SHP77 treated with DMSO at 0.1 percent for 48 hours (cell line): ENCODE results near the gene SIN3B.

Experiments
- DNase-seq: peaks from one replicate; lab custom pipeline; 2025; lab: John Stamatoyannopoulos, UW

SIN3B gene

DNA sequence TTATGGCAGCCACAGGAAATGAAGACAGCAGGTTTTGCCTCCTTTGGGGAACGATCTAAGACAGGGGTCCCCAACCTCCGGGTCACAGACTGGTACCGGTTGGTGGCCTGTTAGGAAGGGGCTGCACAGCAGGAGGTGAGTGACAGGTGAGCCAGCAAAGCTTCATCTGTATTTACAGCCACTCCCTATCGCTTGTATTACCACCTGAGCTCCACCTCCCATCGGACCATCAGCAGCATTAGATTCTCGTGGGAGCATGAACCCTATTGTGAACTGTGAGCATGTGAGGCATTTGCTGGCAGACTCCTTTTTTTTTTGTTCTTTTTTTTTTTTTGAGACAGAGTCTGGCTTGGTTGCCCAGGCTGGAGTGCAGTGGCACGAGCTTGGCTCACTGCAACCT lies 81.8 kb downstream of the SIN3B start:
- no peak for DNase-seq

- no peak for DNase-seq
These were observed 83.6 kb downstream of the SIN3B start for GRCh38 chr19:16912780-16913179.

DNA sequence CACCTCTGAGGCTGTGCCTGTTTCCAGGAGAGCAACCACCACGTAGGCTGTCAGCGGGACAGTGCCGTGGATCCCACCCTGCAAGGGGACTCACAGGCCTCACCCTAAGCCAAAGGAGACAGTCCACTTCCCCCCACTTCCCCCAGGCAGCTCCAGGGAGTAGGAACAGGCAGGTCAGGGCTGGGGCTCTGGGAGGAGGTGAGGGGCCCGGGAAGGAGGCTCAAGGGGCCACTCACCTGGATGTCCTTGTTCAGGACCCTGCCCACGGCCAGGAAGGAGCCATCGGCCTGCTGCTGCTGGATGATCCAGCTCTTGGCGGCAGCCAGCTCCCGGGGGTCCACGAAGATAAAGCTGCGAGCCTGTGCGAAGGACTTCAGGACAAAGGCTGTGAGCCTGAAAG lies 85.2 kb downstream of the SIN3B start:
- no peak for DNase-seq

- DNase-seq = no peak
These were observed 85.9 kb downstream of the SIN3B start for GRCh38 chr19:16915135-16915534.

GRCh38 chr19:16915734-16916133 lies 86.5 kb downstream of the SIN3B start:
- no peak for DNase-seq

- DNase-seq = no peak
These were observed 88.2 kb downstream of the SIN3B start for GRCh38 chr19:16917401-16917800.

DNA sequence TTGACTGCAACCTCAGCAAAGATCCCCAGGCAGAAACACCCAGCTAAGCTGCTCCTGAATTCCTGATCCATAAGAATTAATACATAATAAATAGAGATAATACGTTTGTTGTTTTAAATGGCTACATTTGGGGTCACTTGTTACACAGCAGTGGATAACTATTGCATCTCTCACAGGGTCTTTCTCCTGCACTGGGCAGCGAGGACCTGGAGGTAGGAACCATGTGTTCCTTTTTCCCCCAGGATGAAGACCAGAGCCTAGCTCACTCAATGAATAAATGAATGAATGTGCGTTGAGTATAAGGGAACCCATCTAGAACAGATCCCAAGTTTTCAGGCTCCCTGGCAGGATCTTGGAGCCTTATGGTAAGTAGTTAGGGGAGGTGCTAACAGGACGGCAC lies 90.3 kb downstream of the SIN3B start:
- no peak for DNase-seq

DNA sequence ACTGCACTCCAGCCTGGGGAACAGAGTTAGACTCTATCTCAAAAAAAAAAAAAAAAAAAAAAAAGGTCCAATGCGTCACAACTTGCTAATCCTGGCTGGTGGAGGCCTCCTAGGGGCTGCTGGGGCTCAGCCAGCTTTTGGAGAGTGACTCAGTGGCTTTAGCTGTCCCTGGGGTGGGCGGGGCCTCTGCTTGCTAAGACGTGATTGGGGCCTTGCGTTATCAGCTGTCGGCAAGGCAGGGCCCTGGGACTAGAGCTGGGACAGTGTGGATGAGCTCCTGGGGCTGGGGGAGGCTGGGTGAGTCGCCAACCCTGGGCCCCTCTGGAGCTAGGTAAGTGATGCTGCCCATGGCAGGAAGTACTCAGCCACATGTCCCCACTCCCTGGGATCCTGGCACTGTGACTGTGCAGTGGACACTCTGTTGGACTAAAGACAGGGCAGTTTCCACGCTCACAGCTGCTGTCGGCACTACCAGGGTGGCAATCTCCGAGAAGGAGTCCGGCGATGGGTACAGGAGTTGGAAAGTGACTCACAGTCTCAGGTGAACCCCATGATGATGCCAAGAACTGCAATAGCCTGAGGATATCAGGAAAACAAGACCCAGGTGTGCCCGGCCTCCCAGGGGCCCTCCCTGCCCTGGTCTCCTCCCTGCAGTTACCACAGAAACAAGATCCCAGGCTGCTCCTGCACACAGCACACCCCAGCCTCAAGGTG lies 91.8 kb downstream of the SIN3B start:
- no peak for DNase-seq

DNA sequence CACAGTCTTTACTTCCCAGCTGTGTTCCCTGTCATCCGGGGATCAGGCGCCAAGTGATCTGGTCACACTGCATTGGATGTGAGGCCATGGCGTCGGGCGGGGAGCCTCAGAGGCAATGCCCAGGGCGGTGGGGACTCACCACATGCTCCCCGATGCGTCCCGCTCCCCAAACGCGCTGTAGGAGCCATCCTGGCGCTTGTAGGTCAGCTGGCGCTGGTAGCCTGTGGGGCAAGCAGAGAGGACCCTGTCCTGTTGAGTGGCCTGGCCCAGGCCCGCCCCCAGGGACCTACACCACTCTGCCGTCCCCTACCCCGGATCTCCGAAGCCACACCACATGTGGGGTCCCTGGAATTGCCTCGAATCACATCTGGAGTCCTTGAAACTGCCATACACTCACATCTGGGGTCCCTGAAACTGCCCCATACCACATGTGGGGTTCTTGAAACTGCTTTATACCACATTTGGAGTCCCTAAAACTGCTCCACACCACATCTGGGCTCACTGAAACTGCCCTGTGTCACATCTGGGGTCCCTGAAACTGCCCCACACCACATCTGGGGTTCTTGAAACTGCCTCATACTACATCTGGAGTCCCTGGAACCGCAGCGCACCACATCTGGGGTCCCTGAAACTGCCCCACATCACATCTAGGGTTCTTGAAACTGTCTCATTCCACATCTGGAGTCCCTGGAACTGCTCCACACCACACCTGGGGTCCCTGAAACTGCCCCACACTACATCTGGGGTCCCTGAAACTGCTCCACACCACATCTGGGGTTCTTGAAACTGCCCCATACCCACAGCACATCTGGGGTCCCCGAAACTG lies 92.8 kb downstream of the SIN3B start:
- no peak for DNase-seq

- no peak for DNase-seq
These were observed 93.4 kb downstream of the SIN3B start for GRCh38 chr19:16922592-16922934.

DNA sequence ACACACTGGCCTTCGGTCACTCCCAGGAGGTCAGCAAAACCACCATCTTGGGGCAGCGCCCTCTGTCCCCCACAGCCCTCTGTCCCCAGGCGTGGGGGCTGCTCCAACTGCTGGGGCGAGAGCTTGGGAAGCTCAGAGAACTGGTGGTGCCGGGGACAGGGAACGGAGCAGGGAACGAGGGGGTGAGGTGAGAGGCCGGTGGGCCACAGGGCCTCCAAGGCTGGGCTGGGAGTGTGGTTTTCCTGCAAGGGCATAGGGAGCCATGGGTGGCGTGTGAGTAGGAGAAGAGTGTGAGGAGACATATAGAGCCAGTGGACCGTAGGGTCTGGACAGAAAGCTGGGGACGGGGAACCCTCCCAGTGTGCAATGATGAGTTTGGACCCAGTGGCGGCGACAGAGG lies 93.8 kb downstream of the SIN3B start:
- DNase-seq = no peak

DNA sequence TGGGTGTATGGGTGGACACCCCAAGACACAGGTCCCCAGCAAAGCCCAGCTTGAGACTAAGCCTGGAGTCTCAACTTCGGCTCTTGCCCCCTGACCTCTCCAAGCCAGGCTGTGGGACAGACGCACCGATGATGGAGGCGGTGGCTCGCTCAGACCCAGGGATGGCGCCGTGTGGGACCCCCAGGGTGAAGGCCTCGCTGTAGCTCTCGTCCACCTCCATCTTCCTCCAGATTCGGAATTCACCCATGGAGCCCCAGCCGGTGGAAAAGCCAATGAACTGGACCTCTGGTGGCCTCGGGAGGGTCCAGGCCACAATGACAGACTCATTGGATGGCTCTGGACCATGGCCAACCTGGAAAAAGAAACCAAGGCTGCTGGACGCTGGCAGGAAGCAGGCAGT lies 98.7 kb downstream of the SIN3B start:
- no peak for DNase-seq

DNA sequence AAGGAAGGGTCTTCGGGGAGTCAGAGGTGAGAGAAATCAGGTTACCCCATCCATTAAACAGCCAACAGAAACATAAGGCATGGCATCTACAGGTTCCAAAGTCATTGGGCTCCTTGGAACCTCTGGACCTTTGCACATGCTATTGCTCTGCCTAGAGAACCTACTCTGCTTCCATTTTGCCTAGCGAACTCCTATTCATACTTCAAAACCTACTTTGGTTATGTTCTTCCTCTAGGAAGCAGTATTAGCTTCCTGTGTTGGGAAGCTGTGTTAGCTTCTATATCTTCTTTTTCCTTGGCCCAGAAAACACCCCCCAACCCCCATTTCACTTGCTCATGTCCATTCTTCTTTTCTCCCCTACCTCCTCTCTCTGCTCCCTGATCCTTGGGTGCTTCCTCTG lies 99.2 kb downstream of the SIN3B start:
- DNase-seq = no peak

GRCh38 chr19:16928916-16929315 lies 99.7 kb downstream of the SIN3B start:
- no peak for DNase-seq
